Lung (tissue), 12 donors: Measurements from ENCODE around the gene STIP1. TPM values are rescaled to one million over a fixed set of nuclear protein-coding genes. Genes with fewer than 3 reads are reported as not detected.
A peak's percentile ranks its signal among the peaks of the same experiment; 100 is the strongest.

Source experiments
- ATAC-seq: fragments of 200-7000 bp; cut with Tn5 transposase; one replicate; pipeline ENCODE4 v1.9.1; 2020; ENCODE audit warnings: moderate number of reproducible peaks; ENCODE audit not compliant: insufficient read depth, low FRiP score
- DNase-seq, 3 donors: peaks; one replicate each; pipeline ENCODE4 v3.0.0-alpha.2; 2013 to 2017
- H3K27ac ChIP-seq, 2 donors: one replicate each; pipeline ENCODE4 v1.5.1; 2013; ENCODE audit warnings: mild to moderate bottlenecking in 2 of 2, moderate library complexity in 2 of 2, control low read depth in 1 of 2, inconsistent platforms in 1 of 2, low read depth in 1 of 2, low read length in 1 of 2
- H3K27me3 ChIP-seq, 3 donors: one replicate each; pipeline ENCODE4 v1.5.1; 2013; ENCODE audit warnings: low read length in 2 of 3; ENCODE audit not compliant: control insufficient read depth in 3 of 3, insufficient read depth in 3 of 3
- H3K36me3 ChIP-seq, 4 donors: one replicate each; pipeline ENCODE4 v1.5.1; 2013; ENCODE audit warnings: low read length in 4 of 4, mild to moderate bottlenecking in 1 of 4, moderate library complexity in 1 of 4; ENCODE audit not compliant: control insufficient read depth in 4 of 4, insufficient read depth in 4 of 4
- H3K4me1 ChIP-seq, 5 donors: one replicate each; pipeline ENCODE4 v1.5.1; 2013; ENCODE audit warnings: low read length in 5 of 5, mild to moderate bottlenecking in 2 of 5, moderate library complexity in 1 of 5; ENCODE audit not compliant: control insufficient read depth in 5 of 5, insufficient read depth in 5 of 5
- H3K4me3 ChIP-seq: one replicate; pipeline ENCODE4 v1.5.1; 2013; ENCODE audit warnings: mild to moderate bottlenecking, control low read depth, moderate library complexity
- H3K9ac ChIP-seq, 2 donors: one replicate each; pipeline ENCODE4 v1.5.1; 2013; ENCODE audit warnings: low read length in 2 of 2, control low read depth in 1 of 2; ENCODE audit not compliant: insufficient read depth in 1 of 2
- H3K9me3 ChIP-seq, 4 donors: one replicate each; pipeline ENCODE4 v1.5.1; 2013; ENCODE audit warnings: low read length in 3 of 4, mild to moderate bottlenecking in 1 of 4, moderate library complexity in 1 of 4; ENCODE audit not compliant: control insufficient read depth in 4 of 4, insufficient read depth in 3 of 4
- WGBS, 2 donors: extraction: QIAGEN DNeasy Blood & Tissue Kit; methylation state at CpG; one replicate each; pipeline ENCODE4 v1.1.7; 2013; 5-methylcytosine and 5-hydroxymethylcytosine counted together
- polyA plus RNA-seq, 2 donors: library from polyadenylated mRNA; stranded (reverse); fragments of 200-250 nt; gene quantifications; one replicate each; pipeline ENCODE4 v1.2.1, GENCODE V29; 2013
- total RNA-seq, 2 donors: library from RNA; depleted of rRNA in 1 of 2; stranded (reverse); fragments of >200 nt in 1 of 2; gene quantifications; one replicate each; pipeline ENCODE4 v1.2.1, GENCODE V29; 2014 to 2021
- TF ChIP-seq, protein P1 (sequence below): IDR thresholded peaks from 2 replicates; pipeline ENCODE4 v1.5.1; 2012; ENCODE audit warnings: mild to moderate bottlenecking; ENCODE audit errors: control extremely low read depth, extremely low read depth
- donor health status: control.
- donor health status: control.
- donor health status: Bipolar disorder and iron deficiency.
- donor health status: healthy.
- donor health status: DM: yes; HTN: yes; CAD: no.

Gene STIP1
- total and polyA plus RNA-seq, 4 donors: 75.9 to 122 (median 94.8) TPM

- no peaks in the 10 kb centered on the region for H3K27me3 ChIP-seq
- ATAC-seq (no peak), DNase-seq (no peak)
- H3K36me3 ChIP-seq: no peaks in the 10 kb centered on the region
- TF ChIP-seq, protein P1, sequence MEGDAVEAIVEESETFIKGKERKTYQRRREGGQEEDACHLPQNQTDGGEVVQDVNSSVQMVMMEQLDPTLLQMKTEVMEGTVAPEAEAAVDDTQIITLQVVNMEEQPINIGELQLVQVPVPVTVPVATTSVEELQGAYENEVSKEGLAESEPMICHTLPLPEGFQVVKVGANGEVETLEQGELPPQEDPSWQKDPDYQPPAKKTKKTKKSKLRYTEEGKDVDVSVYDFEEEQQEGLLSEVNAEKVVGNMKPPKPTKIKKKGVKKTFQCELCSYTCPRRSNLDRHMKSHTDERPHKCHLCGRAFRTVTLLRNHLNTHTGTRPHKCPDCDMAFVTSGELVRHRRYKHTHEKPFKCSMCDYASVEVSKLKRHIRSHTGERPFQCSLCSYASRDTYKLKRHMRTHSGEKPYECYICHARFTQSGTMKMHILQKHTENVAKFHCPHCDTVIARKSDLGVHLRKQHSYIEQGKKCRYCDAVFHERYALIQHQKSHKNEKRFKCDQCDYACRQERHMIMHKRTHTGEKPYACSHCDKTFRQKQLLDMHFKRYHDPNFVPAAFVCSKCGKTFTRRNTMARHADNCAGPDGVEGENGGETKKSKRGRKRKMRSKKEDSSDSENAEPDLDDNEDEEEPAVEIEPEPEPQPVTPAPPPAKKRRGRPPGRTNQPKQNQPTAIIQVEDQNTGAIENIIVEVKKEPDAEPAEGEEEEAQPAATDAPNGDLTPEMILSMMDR: no peak
- H3K4me1 ChIP-seq: peaks cover 0 to 12% (median 11%) of the 10 kb centered on the region in 5 donors
- no peak overlapping the region for H3K9ac ChIP-seq
- WGBS, 2 donors: 94 to 97% methylated on average over 5 of the region's 5 CpGs
- H3K4me3 ChIP-seq: no peak overlapping the region
- peak overlapping the region; percentile 4 to 63 for H3K27ac ChIP-seq
- H3K9me3 ChIP-seq: no peaks in the 10 kb centered on the region
Observed at GRCh38 chr11:64163951-64164350, 22.0 kb upstream of the STIP1 start.

GRCh38 chr11:64164392-64165312, 21.3 kb upstream of the STIP1 start:
- Histone ChIP-seq H3K27me3 (no peaks in the 10 kb centered on the region), H3K36me3 (no peaks in the 10 kb centered on the region), H3K4me1 (peaks cover 0 to 12% (median 11%) of the 10 kb centered on the region in 5 donors), H3K9ac (no peak overlapping the region), H3K27ac (peak overlapping the region; percentile 2 to 80), H3K9me3 (no peaks in the 10 kb centered on the region), H3K4me3 (peak overlapping the region; percentile 30)
- TF ChIP-seq, protein P1: no peak
- ATAC-seq (no peak), DNase-seq (peak in 1 of 3 donors; percentile 19)
- 53 to 61% methylated on average over 20 of the region's 20 CpGs for WGBS, 2 donors

DNA sequence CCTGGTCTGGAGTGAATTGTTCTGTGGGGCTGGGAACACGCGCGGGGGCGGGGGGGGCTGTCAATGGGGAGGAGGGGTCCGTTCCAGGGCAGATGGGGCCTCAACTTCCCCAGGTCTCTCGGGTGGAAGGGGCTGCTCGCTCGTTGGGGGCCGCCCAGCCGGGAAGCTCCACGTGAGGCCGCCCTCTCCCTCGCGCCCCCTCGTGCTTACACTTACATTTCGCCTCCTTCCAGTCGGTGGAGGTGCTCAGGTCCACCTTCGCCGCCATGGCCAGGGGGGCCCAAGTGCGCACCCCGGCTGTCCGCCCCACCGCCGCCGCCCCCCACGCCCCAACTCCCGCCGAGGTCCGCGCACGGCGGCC, 20.5 kb upstream of the STIP1 start:
- Histone ChIP-seq H3K4me1 (peaks cover 0 to 12% (median 11%) of the 10 kb centered on the region in 5 donors), H3K27me3 (no peaks in the 10 kb centered on the region), H3K27ac (peak overlapping the region; percentile 57 to 80), H3K4me3 (peak overlapping the region; percentile 81), H3K9ac (no peak overlapping the region), H3K9me3 (no peaks in the 10 kb centered on the region), H3K36me3 (no peaks in the 10 kb centered on the region)
- DNase-seq (peak in 1 of 3 donors; percentile 18), ATAC-seq (no peak)
- WGBS, 2 donors: 0 to 1% methylated on average over 27 to 32 of the region's 32 CpGs
- TF ChIP-seq, protein P1: no peak
